HCT116 (cell line): ENCODE results near the gene EGFR. TPM values are rescaled to one million over a fixed set of nuclear protein-coding genes. Genes with fewer than 3 reads are reported as not detected.

Experiments
- ATAC-seq: fragments of 200-7000 bp; cut with Tn5 transposase; 2 replicates; pipeline ENCODE4 v1.9.1; 2020; ENCODE audit warnings: mild to moderate bottlenecking, moderate library complexity
- BruUV-seq: library from RNA; stranded (reverse); fragments of 400-500 nt; replicated peaks from 2 replicates; lab custom pipeline; 2021; lab: Mats Ljungman, UMichigan
- CTCF ChIA-PET: fragments of 300-600 bp; sonication (Branson Sonifier 250); formaldehyde crosslinking; loops from one replicate; lab custom pipeline; 2021; ENCODE audit warnings: antibody characterized with exemption; lab: Charles Lee
- POLR2A ChIA-PET: fragments of 300-600, 350-600 bp; sonication (Branson Sonifier 250); formaldehyde crosslinking; loops from one replicate; lab custom pipeline; 2021; ENCODE audit warnings: antibody characterized with exemption; lab: Charles Lee
- RAD21 ChIA-PET, 2 experiments: fragments of 300-600 bp; sonication (Branson Sonifier 250); formaldehyde crosslinking; loops; one replicate each; lab custom pipeline; 2023; ENCODE audit warnings: low total read pairs in 2 of 2; ENCODE audit not compliant: uncharacterized antibody in 2 of 2, unreplicated experiment in 2 of 2, low non-redundant PET in 1 of 2; lab: Charles Lee
- DNase-seq: peaks from one replicate; pipeline ENCODE4 v3.0.0-alpha.2; 2010; ENCODE audit warnings: low read depth, low spot score
- H2AFZ ChIP-seq: fragments of 200-600 bp; shearing (Covaris generic), sonication (generic); 2 replicates; pipeline ENCODE4 v1.6.1; 2017; ENCODE audit warnings: low read depth, mixed run types, mixed read lengths, antibody characterized with exemption, low read length; ENCODE audit not compliant: poor library complexity, severe bottlenecking
- H3K27ac ChIP-seq: 2 replicates; pipeline ENCODE4 v1.5.1; 2012; ENCODE audit warnings: low read depth, low read length
- H3K27me3 ChIP-seq: fragments of 200-600 bp; sonication (generic); 2 replicates; pipeline ENCODE4 v1.6.1; 2016; ENCODE audit warnings: mixed run types, low read length, mixed read lengths; ENCODE audit not compliant: insufficient read depth
- H3K36me3 ChIP-seq, 2 experiments: fragments of 200-500 bp in 1 of 2; fragments of 200-600 bp in 1 of 2; sonication (Bioruptor generic) in 1 of 2; sonication (generic) in 1 of 2; 2 replicates each; pipeline versions ENCODE4 v1.5.1 to v1.6.1; 2014 to 2016; ENCODE audit warnings: low read length in 2 of 2, inconsistent platforms in 1 of 2, mixed read lengths in 1 of 2, mixed run types in 1 of 2; ENCODE audit not compliant: insufficient read depth in 2 of 2, control insufficient read depth in 1 of 2
- H3K4me1 ChIP-seq, 2 experiments: fragments of 200-600 bp in 1 of 2; sonication (generic) in 1 of 2; 2 replicates each; pipeline versions ENCODE4 v1.5.1 to v1.6.1; 2012 to 2017; ENCODE audit warnings: low read length in 2 of 2, inconsistent platforms in 1 of 2, mild to moderate bottlenecking in 1 of 2, mixed read lengths in 1 of 2, mixed run types in 1 of 2, moderate library complexity in 1 of 2; ENCODE audit not compliant: insufficient read depth in 2 of 2, control insufficient read depth in 1 of 2
- H3K4me2 ChIP-seq: fragments of 200-600 bp; sonication (generic); 2 replicates; pipeline ENCODE4 v1.6.1; 2017; ENCODE audit warnings: mixed run types, low read length, mixed read lengths
- H3K4me3 ChIP-seq, 2 experiments: fragments of 200-600 bp in 1 of 2; sonication (generic) in 1 of 2; replicated peaks in 1 of 2; 2 replicates each; pipeline ENCODE4 v1.5.1; 2011 to 2016; ENCODE audit warnings: low read length in 2 of 2, control low read depth in 1 of 2, low read depth in 1 of 2, mild to moderate bottlenecking in 1 of 2, mixed read lengths in 1 of 2, mixed run types in 1 of 2
- H3K79me2 ChIP-seq: fragments of 200-600 bp; sonication (generic); 2 replicates; pipeline ENCODE4 v1.6.1; 2017; ENCODE audit warnings: mild to moderate bottlenecking, mixed run types, low read length, moderate library complexity, mixed read lengths; ENCODE audit not compliant: insufficient read depth
- H3K9ac ChIP-seq: fragments of 200-600 bp; sonication (generic); 2 replicates; pipeline ENCODE4 v1.6.1; 2016; ENCODE audit warnings: low read length, mixed read lengths
- H3K9me2 ChIP-seq: fragments of 200-600 bp; sonication (generic), shearing (Covaris generic); 2 replicates; pipeline ENCODE4 v1.6.1; 2017; ENCODE audit warnings: mixed run types, mild to moderate bottlenecking, moderate library complexity; ENCODE audit not compliant: insufficient read depth
- H3K9me3 ChIP-seq, 2 experiments: fragments of 200-500 bp in 1 of 2; fragments of 200-600 bp in 1 of 2; sonication (Bioruptor generic) in 1 of 2; sonication (generic) in 1 of 2; 2 replicates each; pipeline ENCODE4 v1.6.1; 2014 to 2017; ENCODE audit warnings: low read length in 2 of 2, mixed read lengths in 2 of 2, inconsistent platforms in 1 of 2, low read depth in 1 of 2, mild to moderate bottlenecking in 1 of 2, mixed run types in 1 of 2, moderate library complexity in 1 of 2; ENCODE audit not compliant: control insufficient read depth in 1 of 2, insufficient read depth in 1 of 2
- H4K20me1 ChIP-seq: fragments of 200-600 bp; sonication (generic), shearing (Covaris generic); 2 replicates; pipeline ENCODE4 v1.6.1; 2017; ENCODE audit warnings: mixed run types, mild to moderate bottlenecking, moderate library complexity; ENCODE audit not compliant: insufficient read depth
- ATF3 ChIP-seq: IDR thresholded peaks from 2 replicates; pipeline ENCODE4 v1.6.1; 2012
- CBX3 ChIP-seq: IDR thresholded peaks from 2 replicates; pipeline ENCODE4 v1.6.1; 2012; ENCODE audit warnings: low read depth
- CTCF ChIP-seq, 3 experiments: fragments of 200-600 bp in 1 of 3; sonication (generic) in 1 of 3; IDR thresholded peaks in 2 of 3; conservative IDR thresholded peaks in 1 of 3; 2 replicates each; pipeline ENCODE4 v1.5.1; 2012 to 2017; ENCODE audit warnings: low read depth in 2 of 3, low read length in 2 of 3, antibody characterized with exemption in 1 of 3, borderline replicate concordance in 1 of 3, control low read depth in 1 of 3, mild to moderate bottlenecking in 1 of 3, mixed read lengths in 1 of 3, mixed run types in 1 of 3, moderate library complexity in 1 of 3; ENCODE audit not compliant: insufficient read depth in 1 of 3
- EGR1 ChIP-seq: IDR thresholded peaks from 2 replicates; pipeline ENCODE4 v1.6.1; 2012; ENCODE audit warnings: low read depth
- FOSL1 ChIP-seq: IDR thresholded peaks from 2 replicates; pipeline ENCODE4 v1.6.1; 2012; ENCODE audit warnings: low read depth
- MAX ChIP-seq: IDR thresholded peaks from 2 replicates; pipeline ENCODE4 v1.6.1; 2012
- RAD21 ChIP-seq: IDR thresholded peaks from 2 replicates; pipeline ENCODE4 v1.6.1; 2012; ENCODE audit warnings: low read depth, mild to moderate bottlenecking
- REST ChIP-seq: IDR thresholded peaks from 2 replicates; pipeline ENCODE4 v1.6.1; 2012; ENCODE audit warnings: low read depth
- ZBTB33 ChIP-seq: IDR thresholded peaks from 2 replicates; pipeline ENCODE4 v1.6.1; 2011; ENCODE audit warnings: mild to moderate bottlenecking, low read length, moderate library complexity; ENCODE audit not compliant: insufficient replicate concordance; ENCODE audit errors: extremely low read depth
- intact Hi-C: fragments of 100-400 bp; cut with micrococcal nuclease; formaldehyde crosslinking; loops from 2 replicates; pipeline ENCODE4 v1.10.0; 2022
- total RNA-seq: library from RNA; stranded (reverse); gene quantifications from one replicate; pipeline ENCODE4 v1.2.1, GENCODE V29; 2021; ENCODE audit not compliant: unreplicated experiment

EGFR gene
- total RNA-seq, 1 experiment from 2014 or later = 71.5 TPM

- TF ChIP-seq REST (no peak), RAD21 (no peak), MAX (no peak), CTCF (IDR thresholded peaks at IDR 0.05 in 2 of 3, conservative IDR thresholded peaks at IDR 0.05 in 1 of 3; ENCODE audit: borderline replicate concordance in 1 of 3, insufficient read depth in 1 of 3, low read depth in 2 of 3, low read length in 2 of 3) (no peak)
Measured at GRCh38 chr7:55239406-55239805, 220.6 kb downstream of the EGFR start (continued).

- Histone ChIP-seq H3K36me3 (no peaks in the 10 kb centered on the region), H3K9me3 (no peaks in the 10 kb centered on the region), H4K20me1 (no peaks in the 10 kb centered on the region), H3K4me3 (no peak overlapping the region), H3K9ac (no peak overlapping the region), H3K27me3 (peaks cover 7% of the 10 kb centered on the region; the same call in 1 of the 2 replicates), H3K4me2 (no peak overlapping the region), H3K9me2 (no peaks in the 10 kb centered on the region), H3K79me2 (no peaks in the 10 kb centered on the region), H2AFZ (no peak overlapping the region), H3K4me1 (peaks cover 3 to 9% of the 10 kb centered on the region in 2 experiments), H3K27ac (no peak overlapping the region)
- CTCF ChIA-PET = no interaction called here
- RAD21 ChIA-PET = no interaction called here
- no TSS peak for BruUV-seq
- no peak for DNase-seq
- intact Hi-C loops = no loop called here
- ATAC-seq = no peak
- POLR2A ChIA-PET = no interaction called here
- no peak for TF ChIP-seq ATF3
- no peak for TF ChIP-seq ZBTB33
- TF ChIP-seq CBX3 = no peak
- no peak for TF ChIP-seq FOSL1
- TF ChIP-seq EGR1 = no peak
- no peak for TF ChIP-seq CTCF (IDR thresholded peaks at IDR 0.05 in 2 of 3, conservative IDR thresholded peaks at IDR 0.05 in 1 of 3; ENCODE audit: borderline replicate concordance in 1 of 3, insufficient read depth in 1 of 3, low read depth in 2 of 3, low read length in 2 of 3)
Measured at GRCh38 chr7:55240418-55241142, 221.8 kb downstream of the EGFR start.
